Measurements from ENCODE around the gene MARCHF9.

DNA sequence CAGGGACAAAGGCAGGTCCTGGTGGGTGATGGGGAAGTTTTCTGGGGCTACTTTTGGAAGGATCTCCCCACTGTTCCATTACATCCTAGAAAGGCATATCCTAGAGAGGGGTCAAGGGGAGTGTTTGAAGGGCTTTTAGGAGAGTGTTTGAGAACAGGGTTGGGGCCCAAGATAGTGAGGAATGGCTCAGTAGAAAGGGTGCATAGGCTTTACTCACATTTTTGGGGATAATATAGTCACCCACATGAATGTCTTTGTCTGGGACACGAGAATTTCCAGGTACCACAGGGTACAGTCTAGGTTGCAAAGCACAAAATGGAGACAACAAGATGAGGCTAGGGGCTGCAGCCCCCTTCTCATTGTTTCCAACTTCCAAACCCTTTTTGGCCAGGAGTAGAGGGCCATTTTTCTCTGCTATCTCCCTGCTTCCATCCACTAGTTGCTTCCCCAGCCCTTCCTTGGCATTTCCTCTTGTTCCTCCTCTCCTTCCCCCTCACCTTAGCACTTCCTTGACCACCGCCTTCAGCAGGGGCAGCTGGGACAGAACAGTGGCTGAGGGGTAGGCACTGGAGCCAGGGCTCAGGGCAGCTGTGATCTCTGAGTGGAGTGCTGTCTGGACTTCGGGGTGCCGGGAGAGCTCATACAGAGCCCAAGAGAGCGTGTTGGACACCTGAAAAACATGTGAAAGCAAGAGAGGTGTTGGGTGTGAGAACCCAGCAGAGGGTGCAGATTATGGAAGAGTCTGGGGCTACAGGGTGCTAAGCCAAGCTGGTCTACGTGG, 9.2 kb downstream of the MARCHF9 start:
- TF ChIP-seq, protein P1, sequence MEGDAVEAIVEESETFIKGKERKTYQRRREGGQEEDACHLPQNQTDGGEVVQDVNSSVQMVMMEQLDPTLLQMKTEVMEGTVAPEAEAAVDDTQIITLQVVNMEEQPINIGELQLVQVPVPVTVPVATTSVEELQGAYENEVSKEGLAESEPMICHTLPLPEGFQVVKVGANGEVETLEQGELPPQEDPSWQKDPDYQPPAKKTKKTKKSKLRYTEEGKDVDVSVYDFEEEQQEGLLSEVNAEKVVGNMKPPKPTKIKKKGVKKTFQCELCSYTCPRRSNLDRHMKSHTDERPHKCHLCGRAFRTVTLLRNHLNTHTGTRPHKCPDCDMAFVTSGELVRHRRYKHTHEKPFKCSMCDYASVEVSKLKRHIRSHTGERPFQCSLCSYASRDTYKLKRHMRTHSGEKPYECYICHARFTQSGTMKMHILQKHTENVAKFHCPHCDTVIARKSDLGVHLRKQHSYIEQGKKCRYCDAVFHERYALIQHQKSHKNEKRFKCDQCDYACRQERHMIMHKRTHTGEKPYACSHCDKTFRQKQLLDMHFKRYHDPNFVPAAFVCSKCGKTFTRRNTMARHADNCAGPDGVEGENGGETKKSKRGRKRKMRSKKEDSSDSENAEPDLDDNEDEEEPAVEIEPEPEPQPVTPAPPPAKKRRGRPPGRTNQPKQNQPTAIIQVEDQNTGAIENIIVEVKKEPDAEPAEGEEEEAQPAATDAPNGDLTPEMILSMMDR (IDR thresholded peaks at IDR 0.05) = no peak
- TF ChIP-seq POLR2AphosphoS5 (IDR thresholded peaks at IDR 0.05) (no peak), POLR2A (IDR thresholded peaks at IDR 0.05) (no peak)
